Measurements from ENCODE around the gene VPS4A.
"Not testable (repeated sequence)": the region's sequence is repeated elsewhere in the genome, so short reads cannot be mapped to it uniquely, and the experiment has no call there.

VPS4A gene

DNA sequence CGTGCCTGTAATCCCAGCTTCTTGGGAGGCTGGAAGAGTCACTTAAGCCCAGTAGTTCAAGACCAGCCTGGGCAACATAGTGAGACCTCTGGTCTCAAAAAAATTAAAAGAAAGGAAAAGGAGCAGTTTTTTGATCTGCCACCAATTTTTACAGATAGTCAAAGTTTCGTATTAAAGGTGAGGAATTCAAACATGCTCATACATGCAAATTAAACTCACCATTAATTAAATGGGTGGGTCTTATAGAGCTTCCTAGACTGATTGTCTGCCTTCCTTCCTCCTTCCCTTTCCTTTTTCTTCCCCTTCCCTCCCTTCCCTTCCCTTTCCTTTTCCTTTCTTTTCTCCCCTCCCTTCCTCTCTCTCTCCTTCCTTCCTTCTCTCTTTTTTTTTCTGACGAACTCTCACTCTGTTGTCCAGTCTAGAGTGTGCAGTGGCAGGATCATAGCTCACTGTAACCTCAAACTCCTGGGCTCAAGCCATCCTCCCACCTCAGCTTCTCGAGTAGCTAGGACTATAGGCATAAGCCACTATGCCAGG, 36.4 kb upstream of the VPS4A start:
- H3K4me3 ChIP-seq (ENCODE audit: low read depth, low read length): no peak overlapping the region
- TF ChIP-seq, protein P1, sequence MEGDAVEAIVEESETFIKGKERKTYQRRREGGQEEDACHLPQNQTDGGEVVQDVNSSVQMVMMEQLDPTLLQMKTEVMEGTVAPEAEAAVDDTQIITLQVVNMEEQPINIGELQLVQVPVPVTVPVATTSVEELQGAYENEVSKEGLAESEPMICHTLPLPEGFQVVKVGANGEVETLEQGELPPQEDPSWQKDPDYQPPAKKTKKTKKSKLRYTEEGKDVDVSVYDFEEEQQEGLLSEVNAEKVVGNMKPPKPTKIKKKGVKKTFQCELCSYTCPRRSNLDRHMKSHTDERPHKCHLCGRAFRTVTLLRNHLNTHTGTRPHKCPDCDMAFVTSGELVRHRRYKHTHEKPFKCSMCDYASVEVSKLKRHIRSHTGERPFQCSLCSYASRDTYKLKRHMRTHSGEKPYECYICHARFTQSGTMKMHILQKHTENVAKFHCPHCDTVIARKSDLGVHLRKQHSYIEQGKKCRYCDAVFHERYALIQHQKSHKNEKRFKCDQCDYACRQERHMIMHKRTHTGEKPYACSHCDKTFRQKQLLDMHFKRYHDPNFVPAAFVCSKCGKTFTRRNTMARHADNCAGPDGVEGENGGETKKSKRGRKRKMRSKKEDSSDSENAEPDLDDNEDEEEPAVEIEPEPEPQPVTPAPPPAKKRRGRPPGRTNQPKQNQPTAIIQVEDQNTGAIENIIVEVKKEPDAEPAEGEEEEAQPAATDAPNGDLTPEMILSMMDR (IDR thresholded peaks at IDR 0.05; ENCODE audit: borderline replicate concordance, insufficient read depth, low read depth, low read length): no peak

DNA sequence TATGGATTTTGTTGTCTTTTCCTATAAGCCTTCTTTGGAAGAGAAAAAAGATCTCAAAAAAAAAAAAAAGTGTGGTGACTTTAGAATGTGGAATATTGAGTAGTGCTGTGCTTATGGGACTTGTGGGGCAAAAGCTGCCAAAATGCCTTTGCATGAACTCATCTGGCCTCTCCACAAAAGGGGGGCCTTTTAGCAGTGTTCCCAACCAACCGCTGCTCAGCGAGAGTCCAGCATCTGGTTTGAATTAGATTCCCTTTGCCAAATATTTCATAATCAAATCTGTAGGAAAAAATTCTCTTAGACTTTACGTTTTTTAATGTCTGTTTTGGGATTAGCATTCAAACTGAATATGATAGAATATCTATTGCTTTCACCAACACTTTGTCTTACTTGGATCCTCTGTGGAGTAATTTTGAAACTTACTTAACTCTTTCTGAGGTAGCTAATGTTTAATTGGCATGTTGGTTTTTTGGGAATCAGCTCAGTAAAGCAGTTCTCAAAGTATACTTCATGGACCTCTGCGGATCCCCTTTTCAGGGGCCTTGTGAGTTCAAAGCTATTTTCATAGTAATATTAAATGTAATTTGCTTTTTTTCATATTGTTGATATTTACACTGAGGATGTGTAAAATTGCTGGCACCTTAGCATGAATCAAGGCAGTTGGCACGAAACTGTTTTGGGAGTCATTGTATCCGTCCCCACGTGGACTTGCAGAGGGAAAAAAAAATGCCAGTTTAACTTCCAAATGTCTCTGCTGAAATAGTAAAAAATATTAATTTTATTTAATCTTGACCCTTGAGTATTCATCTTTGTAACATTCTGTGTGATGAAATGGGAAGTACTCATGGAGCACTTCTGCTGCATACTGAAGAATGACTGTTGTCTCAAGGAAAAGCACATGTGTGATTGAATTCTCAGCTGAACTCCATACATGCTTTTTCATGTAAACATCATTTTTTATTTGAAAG, 34.7 kb upstream of the VPS4A start:
- TF ChIP-seq, protein P1 (IDR thresholded peaks at IDR 0.05; ENCODE audit: borderline replicate concordance, insufficient read depth, low read depth, low read length): no peak
- no peak overlapping the region for H3K4me3 ChIP-seq (ENCODE audit: low read depth, low read length)

DNA sequence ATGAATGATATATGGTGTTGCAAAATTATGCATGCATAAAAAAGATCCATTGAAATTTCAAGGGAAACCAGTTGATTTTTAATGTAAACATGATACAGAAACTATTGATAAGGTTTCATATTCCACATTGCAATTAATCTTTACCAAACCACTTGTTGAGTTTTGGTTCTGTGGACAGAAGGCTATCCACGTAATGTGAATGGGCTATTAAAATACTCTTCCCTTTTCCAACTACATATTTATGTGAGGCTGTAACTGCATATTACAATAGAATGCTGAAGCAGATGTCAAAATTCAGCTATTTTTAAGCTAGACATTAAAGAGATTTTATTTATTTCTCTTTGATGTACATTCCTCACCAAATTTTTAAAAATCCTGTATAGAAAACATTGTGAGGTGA, 33.7 kb upstream of the VPS4A start:
- TF ChIP-seq, protein P1 (IDR thresholded peaks at IDR 0.05; ENCODE audit: borderline replicate concordance, insufficient read depth, low read depth, low read length): no peak

DNA sequence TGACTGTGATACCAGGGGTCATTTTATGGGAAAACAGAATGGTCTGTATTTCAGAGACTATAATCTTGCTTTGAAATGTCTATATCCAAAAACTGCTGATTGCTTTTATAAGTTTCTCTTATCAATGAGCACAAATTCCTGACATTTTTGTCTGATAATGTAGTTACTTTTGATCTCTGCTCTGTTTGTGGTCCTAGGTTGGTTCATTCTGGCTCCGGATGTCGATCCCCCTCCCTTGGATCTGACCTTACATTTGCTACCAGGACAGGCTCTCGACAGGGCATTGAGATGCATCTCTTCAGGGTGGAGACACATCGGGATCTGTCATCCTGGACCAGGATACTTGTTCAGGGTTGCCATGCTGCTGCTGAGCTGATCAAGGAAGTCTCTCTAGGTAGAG, 27.3 kb upstream of the VPS4A start:
- TF ChIP-seq, protein P1 (IDR thresholded peaks at IDR 0.05; ENCODE audit: borderline replicate concordance, insufficient read depth, low read depth, low read length): no peak

More for the DNA sequence above, 33.7 kb upstream of the VPS4A start:
- H3K4me3 ChIP-seq (ENCODE audit: low read depth, low read length): no peak overlapping the region

DNA sequence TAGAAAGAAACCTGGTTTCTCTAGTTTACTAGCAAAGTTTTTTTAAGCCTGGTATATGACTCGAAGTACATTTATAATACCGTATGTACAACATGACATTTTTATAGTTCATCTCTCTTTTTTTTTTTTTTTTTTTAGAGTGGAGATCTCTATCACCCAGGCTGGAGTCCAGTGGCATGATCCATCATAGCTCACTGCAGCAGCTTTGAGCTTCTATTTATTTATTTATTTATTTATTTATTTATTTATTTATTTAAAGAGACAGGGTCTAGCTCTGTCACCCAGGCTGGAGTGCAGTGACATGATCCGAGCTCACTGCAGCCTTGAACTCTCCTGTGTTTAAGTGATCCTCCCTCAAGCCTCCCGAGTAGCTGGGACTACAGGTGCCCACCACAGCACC, 25.9 kb upstream of the VPS4A start:
- TF ChIP-seq, protein P1 (IDR thresholded peaks at IDR 0.05; ENCODE audit: borderline replicate concordance, insufficient read depth, low read depth, low read length): no peak
- no peak overlapping the region for H3K4me3 ChIP-seq (ENCODE audit: low read depth, low read length)

More for the DNA sequence above, 27.3 kb upstream of the VPS4A start:
- no peak overlapping the region for H3K4me3 ChIP-seq (ENCODE audit: low read depth, low read length)

DNA sequence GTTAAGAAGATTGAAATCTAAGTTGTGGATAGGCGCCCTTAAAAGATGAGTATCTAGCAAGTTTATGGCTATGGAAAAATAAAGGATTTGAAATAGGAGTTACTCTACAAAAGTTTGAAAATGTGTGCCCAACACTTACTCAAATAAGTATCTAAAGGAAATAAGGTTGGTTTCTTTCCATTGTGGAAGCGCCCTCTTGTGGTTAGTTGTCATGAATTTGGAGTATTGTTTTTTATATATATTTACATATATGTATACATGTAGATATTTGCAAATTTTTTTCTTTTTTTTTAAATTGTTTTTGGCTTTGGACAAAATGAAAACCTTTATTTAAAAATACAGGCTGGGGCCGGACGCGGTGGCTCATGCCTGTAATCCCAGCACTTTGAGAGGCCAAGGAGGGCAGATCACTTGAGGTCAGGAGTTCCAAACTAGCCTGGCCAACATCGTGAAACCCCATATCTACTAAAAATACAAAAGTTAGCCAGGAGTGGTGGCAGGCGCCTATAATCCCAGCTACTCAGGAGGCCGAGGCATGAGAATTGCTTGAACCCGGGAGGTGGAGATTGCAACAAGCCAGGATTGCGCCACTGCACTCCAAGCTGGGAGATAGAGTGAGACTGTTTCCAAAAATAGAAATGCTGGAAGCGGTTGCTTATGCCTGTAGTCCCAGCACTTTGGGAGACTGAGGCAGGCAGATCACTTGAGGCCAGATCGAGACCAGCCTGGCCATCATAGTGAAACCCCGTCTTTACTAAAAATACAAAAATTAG, 24.0 kb upstream of the VPS4A start:
- no peak overlapping the region for H3K4me3 ChIP-seq (ENCODE audit: low read depth, low read length)
- TF ChIP-seq, protein P1 (IDR thresholded peaks at IDR 0.05; ENCODE audit: borderline replicate concordance, insufficient read depth, low read depth, low read length): no peak; the same call in 1 of the 2 replicates

DNA sequence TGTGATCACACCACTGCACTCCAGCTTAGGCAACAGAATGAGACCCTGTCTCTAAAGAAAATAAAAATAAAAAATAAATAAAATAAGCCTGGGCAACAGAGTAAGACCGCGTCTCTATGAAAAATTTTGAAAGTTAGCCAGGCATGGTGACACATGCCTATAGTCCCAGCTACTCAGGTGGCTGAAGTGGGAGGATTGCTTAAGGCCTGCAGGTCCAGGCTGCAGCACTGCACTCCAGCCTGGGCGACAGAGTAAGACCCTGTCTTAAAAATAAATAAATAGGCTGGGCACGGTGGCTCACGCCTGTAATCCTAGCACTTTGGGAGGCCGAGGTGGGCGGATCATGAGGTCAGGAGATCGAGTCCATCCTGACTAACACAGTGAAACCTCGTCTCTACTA, 19.5 kb upstream of the VPS4A start:
- H3K4me3 ChIP-seq (ENCODE audit: low read depth, low read length): not testable (repeated sequence)
